IMR-90 (cell line): ENCODE data around the gene CERK. TPM values are rescaled to one million over a fixed set of nuclear protein-coding genes. Genes with fewer than 3 reads are reported as not detected.

Experiments
- ATAC-seq: fragments of 200-7000 bp; cut with Tn5 transposase; 2 replicates; pipeline ENCODE4 v1.9.1; 2020; ENCODE audit warnings: low read depth, mild to moderate bottlenecking, moderate library complexity
- BruUV-seq: library from RNA; stranded (reverse); fragments of 400-500 nt; replicated peaks from 2 replicates; lab custom pipeline; 2021; lab: Mats Ljungman, UMichigan
- CTCF ChIA-PET: fragments of 300-600 bp; formaldehyde crosslinking; extraction: SDS; loops from one replicate; lab custom pipeline; 2021; ENCODE audit warnings: antibody characterized with exemption; lab: Yijun Ruan, JAX
- POLR2A ChIA-PET: fragments of 300-600 bp; sonication (Branson Sonifier 250); formaldehyde crosslinking; loops from one replicate; lab custom pipeline; 2022; ENCODE audit warnings: antibody characterized with exemption; ENCODE audit not compliant: unreplicated experiment; lab: Charles Lee
- DNase-seq: peaks from one replicate; pipeline ENCODE4 v3.0.0; 2013
- H2AFZ ChIP-seq: replicated peaks from 2 replicates; pipeline ENCODE3; 2013; ENCODE audit warnings: low read length, mild to moderate bottlenecking; ENCODE audit not compliant: poor library complexity
- H2AK5ac ChIP-seq: 2 replicates; pipeline ENCODE4 v1.6.1; 2013; ENCODE audit warnings: low read depth, low read length, inconsistent platforms
- H2AK9ac ChIP-seq: replicated peaks from 2 replicates; pipeline ENCODE3; 2013; ENCODE audit warnings: mild to moderate bottlenecking, low read depth, low read length, moderate library complexity; ENCODE audit not compliant: poor library complexity
- H2BK120ac ChIP-seq: 2 replicates; pipeline ENCODE4 v1.6.1; 2013; ENCODE audit warnings: low read depth, low read length, inconsistent platforms
- H2BK15ac ChIP-seq: 3 replicates; pipeline ENCODE4 v1.6.1; 2013; ENCODE audit warnings: low read depth, low read length, inconsistent platforms
- H2BK20ac ChIP-seq: 2 replicates; pipeline ENCODE4 v1.6.1; 2013; ENCODE audit warnings: low read depth, mild to moderate bottlenecking, inconsistent platforms, low read length, moderate library complexity
- H2BK5ac ChIP-seq: 2 replicates; pipeline ENCODE4 v1.6.1; 2013; ENCODE audit warnings: mild to moderate bottlenecking, low read depth, low read length, inconsistent platforms; ENCODE audit not compliant: poor library complexity, severe bottlenecking
- H3K14ac ChIP-seq: replicated peaks from 2 replicates; pipeline ENCODE4 v1.6.1; 2013; ENCODE audit warnings: low read depth, low read length, inconsistent platforms
- H3K18ac ChIP-seq: 2 replicates; pipeline ENCODE4 v1.6.1; 2013; ENCODE audit warnings: low read depth, low read length, control low read depth
- H3K23ac ChIP-seq: 2 replicates; pipeline ENCODE4 v1.6.1; 2013; ENCODE audit warnings: low read depth, low read length, inconsistent platforms
- H3K27ac ChIP-seq: 2 replicates; pipeline ENCODE4 v1.5.1; 2013; ENCODE audit warnings: mild to moderate bottlenecking, control low read depth, low read length; ENCODE audit not compliant: insufficient read depth
- H3K27me3 ChIP-seq: 2 replicates; pipeline ENCODE4 v1.6.1; 2013; ENCODE audit warnings: low read length; ENCODE audit not compliant: control insufficient read depth, insufficient read depth
- H3K36me3 ChIP-seq: 2 replicates; pipeline ENCODE4 v1.6.1; 2013; ENCODE audit warnings: low read length, mixed read lengths; ENCODE audit not compliant: control insufficient read depth, insufficient read depth
- H3K4ac ChIP-seq: 2 replicates; pipeline ENCODE4 v1.6.1; 2013; ENCODE audit warnings: low read depth, low read length, inconsistent platforms
- H3K4me1 ChIP-seq: 2 replicates; pipeline ENCODE4 v1.6.1; 2013; ENCODE audit warnings: low read length, mixed read lengths; ENCODE audit not compliant: control insufficient read depth, insufficient read depth
- H3K4me2 ChIP-seq: 2 replicates; pipeline ENCODE4 v1.6.1; 2013; ENCODE audit warnings: low read depth, mild to moderate bottlenecking, control low read depth, low read length, moderate library complexity
- H3K4me3 ChIP-seq: 2 replicates; pipeline ENCODE4 v1.5.1; 2013; ENCODE audit warnings: low read depth, mild to moderate bottlenecking, control low read depth, low read length, moderate library complexity; ENCODE audit not compliant: insufficient read depth
- H3K56ac ChIP-seq: 2 replicates; pipeline ENCODE4 v1.6.1; 2013; ENCODE audit warnings: low read length, inconsistent platforms; ENCODE audit not compliant: insufficient read depth; ENCODE audit errors: extremely low read depth
- H3K79me1 ChIP-seq, 2 experiments: 2 replicates each; pipeline ENCODE4 v1.6.1; 2013; ENCODE audit warnings: low read length in 2 of 2, inconsistent platforms in 1 of 2, low read depth in 1 of 2
- H3K9ac ChIP-seq: 2 replicates; pipeline ENCODE4 v1.6.1; 2013; ENCODE audit warnings: low read depth, low read length, control low read depth
- H3K9me1 ChIP-seq: 2 replicates; pipeline ENCODE4 v1.6.1; 2013; ENCODE audit warnings: low read length, inconsistent platforms; ENCODE audit not compliant: insufficient read depth
- H3K9me3 ChIP-seq: 2 replicates; pipeline ENCODE4 v1.6.1; 2013; ENCODE audit warnings: low read length; ENCODE audit not compliant: control insufficient read depth, insufficient read depth
- H4K20me1 ChIP-seq: 2 replicates; pipeline ENCODE4 v1.6.1; 2013; ENCODE audit warnings: low read length, inconsistent platforms; ENCODE audit not compliant: insufficient read depth
- H4K5ac ChIP-seq: 2 replicates; pipeline ENCODE4 v1.6.1; 2013; ENCODE audit warnings: mild to moderate bottlenecking, low read depth, low read length, control low read depth
- H4K8ac ChIP-seq, 2 experiments: 2 replicates each; pipeline ENCODE4 v1.6.1; 2013; ENCODE audit warnings: low read depth in 2 of 2, low read length in 2 of 2, control low read depth in 1 of 2, inconsistent platforms in 1 of 2
- H4K91ac ChIP-seq: 2 replicates; pipeline ENCODE4 v1.6.1; 2013; ENCODE audit warnings: low read depth, low read length, inconsistent platforms; ENCODE audit not compliant: insufficient read depth
- MXI1 ChIP-seq: IDR thresholded peaks from 2 replicates; pipeline ENCODE4 v1.6.1; 2012; ENCODE audit warnings: low read depth, mild to moderate bottlenecking, low read length, moderate library complexity, borderline replicate concordance
- POLR2A ChIP-seq: IDR thresholded peaks from 2 replicates; pipeline ENCODE4 v1.6.1; 2012; ENCODE audit warnings: mild to moderate bottlenecking, low read depth, low read length
- RAD21 ChIP-seq: IDR thresholded peaks from 2 replicates; pipeline ENCODE4 v1.6.1; 2012; ENCODE audit warnings: low read length, improper control_type of control experiment
- RCOR1 ChIP-seq: IDR thresholded peaks from 2 replicates; pipeline ENCODE4 v1.6.1; 2012; ENCODE audit warnings: mild to moderate bottlenecking, low read length, improper control_type of control experiment; ENCODE audit not compliant: insufficient replicate concordance
- SMC3 ChIP-seq: fragments of 150-350 bp; IDR thresholded peaks from 2 replicates; pipeline ENCODE4 v1.6.1; 2016; ENCODE audit warnings: low read depth, mild to moderate bottlenecking, antibody characterized with exemption, low read length, moderate library complexity
- USF2 ChIP-seq: fragments of 150-350 bp; IDR thresholded peaks from 2 replicates; pipeline ENCODE4 v1.6.1; 2017; ENCODE audit warnings: mild to moderate bottlenecking, antibody characterized with exemption, low read length, low read depth
- WGBS, 2 experiments: methylation state at CpG; one replicate each; pipeline versions ENCODE4 v1.1.5 to v1.1.7; 2013; ENCODE audit warnings: missing lambda C conversion rate in 2 of 2; ENCODE audit not compliant: insufficient read length in 1 of 2; ENCODE audit errors: extremely low coverage in 2 of 2; 5-methylcytosine and 5-hydroxymethylcytosine counted together
- dilution Hi-C: fragments of 300-500 bp; cut with HindIII; formaldehyde crosslinking; loops from one replicate; pipeline ENCODE4 v1.14.3; 2018; ENCODE audit warnings: low sequenced_read_pairs; ENCODE audit not compliant: unreplicated experiment
- in situ Hi-C: fragments of 300-500 bp; cut with MboI; formaldehyde crosslinking; loops from 3 replicates; pipeline ENCODE4 v1.14.3; 2019; ENCODE audit warnings: low sequenced_read_pairs, inconsistent platforms, mixed read lengths
- intact Hi-C: fragments of 100-400 bp; cut with micrococcal nuclease; formaldehyde crosslinking; loops from 2 replicates; pipeline ENCODE4 v1.10.0; 2022
- polyA plus RNA-seq, 3 experiments: library from polyadenylated mRNA; depleted of rRNA; stranded (reverse); fragments of >200 nt; gene quantifications; 2 replicates each; pipeline ENCODE4 v1.2.3, GENCODE V29; 2012; ENCODE audit warnings: low replicate concordance in 1 of 3
- total RNA-seq: library from RNA; depleted of rRNA; stranded (reverse); fragments of >200 nt; gene quantifications from 2 replicates; pipeline ENCODE4 v1.2.3, GENCODE V29; 2012
- TF ChIP-seq, protein P1 (sequence below): conservative IDR thresholded peaks from 2 replicates; pipeline ENCODE4 v1.5.1; 2012; ENCODE audit warnings: mild to moderate bottlenecking, low read depth, low read length, improper control_type of control experiment

The CERK gene
- total and polyA plus RNA-seq, 2 of the 4 experiments (the other 2 are of a cell fraction), result 25.3 to 38.7 TPM

DNA sequence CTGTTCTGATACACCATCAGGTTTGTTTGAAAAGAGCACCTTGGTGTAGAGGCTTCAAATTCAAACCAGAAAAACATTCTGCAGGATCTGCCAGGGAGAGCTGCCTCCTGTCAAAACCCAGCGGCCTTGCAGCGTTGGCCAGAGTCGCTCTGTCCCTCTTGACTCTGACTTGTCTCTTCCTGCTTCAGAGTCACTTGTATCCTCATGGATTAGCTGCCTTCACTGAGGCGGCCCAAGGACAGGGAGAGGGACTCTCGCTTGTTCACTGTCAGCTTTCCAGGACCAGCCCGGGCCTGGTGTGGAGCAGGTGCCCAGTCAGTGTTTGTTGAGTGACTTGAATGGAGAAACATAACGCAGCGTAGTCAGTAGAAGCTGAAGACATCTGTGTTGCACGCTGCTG is 42.4 kb upstream of the CERK start:
- Histone ChIP-seq H3K79me1 (peaks cover 44 to 85% of the 10 kb centered on the region in 2 experiments), H2BK20ac (no peak overlapping the region), H3K9me3 (no peaks in the 10 kb centered on the region), H3K4me1 (peaks cover 3% of the 10 kb centered on the region; the same call in 1 of the 2 replicates), H4K20me1 (peaks cover 50% of the 10 kb centered on the region), H3K9ac (no peak overlapping the region), H2AK9ac (no peak overlapping the region), H3K36me3 (no peaks in the 10 kb centered on the region), H4K91ac (no peak overlapping the region), H4K5ac (no peak overlapping the region), H3K14ac (no peak overlapping the region), H3K4me2 (no peak overlapping the region), H2AK5ac (no peak overlapping the region), H4K8ac (no peak overlapping the region), H3K9me1 (peaks cover 26% of the 10 kb centered on the region), H2BK120ac (no peak overlapping the region), H2BK5ac (no peak overlapping the region), H2AFZ (no peak overlapping the region), H3K27ac (no peak overlapping the region), H2BK15ac (no peak overlapping the region), H3K23ac (no peak overlapping the region), H3K27me3 (no peaks in the 10 kb centered on the region), H3K56ac (no peak overlapping the region), H3K4ac (no peak overlapping the region), H3K18ac (no peak overlapping the region), H3K4me3 (no peak overlapping the region)
- in situ Hi-C loops, result no loop called here
- ATAC-seq (no peak), DNase-seq (no peak)
- 84% methylated on average over 3 of the region's 9 CpGs; no CpG with 5 or more reads in 1 of the 2 experiments for WGBS, 2 experiments
- dilution Hi-C loops, result no loop called here
- POLR2A ChIA-PET, result no interaction called here
- TF ChIP-seq USF2, result no peak
- TF ChIP-seq SMC3, result no peak
- TF ChIP-seq POLR2A, result no peak
- TF ChIP-seq, protein P1, sequence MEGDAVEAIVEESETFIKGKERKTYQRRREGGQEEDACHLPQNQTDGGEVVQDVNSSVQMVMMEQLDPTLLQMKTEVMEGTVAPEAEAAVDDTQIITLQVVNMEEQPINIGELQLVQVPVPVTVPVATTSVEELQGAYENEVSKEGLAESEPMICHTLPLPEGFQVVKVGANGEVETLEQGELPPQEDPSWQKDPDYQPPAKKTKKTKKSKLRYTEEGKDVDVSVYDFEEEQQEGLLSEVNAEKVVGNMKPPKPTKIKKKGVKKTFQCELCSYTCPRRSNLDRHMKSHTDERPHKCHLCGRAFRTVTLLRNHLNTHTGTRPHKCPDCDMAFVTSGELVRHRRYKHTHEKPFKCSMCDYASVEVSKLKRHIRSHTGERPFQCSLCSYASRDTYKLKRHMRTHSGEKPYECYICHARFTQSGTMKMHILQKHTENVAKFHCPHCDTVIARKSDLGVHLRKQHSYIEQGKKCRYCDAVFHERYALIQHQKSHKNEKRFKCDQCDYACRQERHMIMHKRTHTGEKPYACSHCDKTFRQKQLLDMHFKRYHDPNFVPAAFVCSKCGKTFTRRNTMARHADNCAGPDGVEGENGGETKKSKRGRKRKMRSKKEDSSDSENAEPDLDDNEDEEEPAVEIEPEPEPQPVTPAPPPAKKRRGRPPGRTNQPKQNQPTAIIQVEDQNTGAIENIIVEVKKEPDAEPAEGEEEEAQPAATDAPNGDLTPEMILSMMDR, result no peak
- TF ChIP-seq RCOR1, result no peak
- TF ChIP-seq RAD21, result no peak
- no peak for TF ChIP-seq MXI1
- intact Hi-C loops, result no loop called here
- CTCF ChIA-PET, result interaction anchor here (0.6 to 1.2 kb wide), 2 partner anchors 22 to 42 kb away, joined by 4 to 6 read pairs; no protein-coding TSS in a partner anchor
- no TSS peak for BruUV-seq
